BLaER1 treated with 17β-estradiol and CSF1 and Interleukin-3, amounts not matched to agents 10 nM and 100 nM (cell line): ENCODE measurements around the gene BRSK2.
A peak's percentile ranks its signal among the peaks of the same experiment; 100 is the strongest.
"Not testable (repeated sequence)": the region's sequence is repeated elsewhere in the genome, so short reads cannot be mapped to it uniquely, and the experiment has no call there.

Experiments
- H3K27ac ChIP-seq, 11 experiments: shearing (Covaris generic); formaldehyde crosslinking; 2 replicates each; pipeline ENCODE4 v1.8.1; 2022
- H3K27me3 ChIP-seq, 11 experiments: shearing (Covaris generic); formaldehyde crosslinking; 2 replicates each; pipeline ENCODE4 v1.8.1; 2022
- H3K36me3 ChIP-seq, 11 experiments: shearing (Covaris generic); formaldehyde crosslinking; 2 replicates each; pipeline ENCODE4 v1.8.1; 2022
- H3K4me1 ChIP-seq, 10 experiments: shearing (Covaris generic); formaldehyde crosslinking; 2 replicates each; pipeline ENCODE4 v1.8.1; 2022
- H3K4me2 ChIP-seq, 11 experiments: shearing (Covaris generic); formaldehyde crosslinking; 2 replicates each; pipeline ENCODE4 v1.8.1; 2022
- H3K4me3 ChIP-seq, 10 experiments: shearing (Covaris generic); formaldehyde crosslinking; 2 replicates each; pipeline ENCODE4 v1.8.1; 2022
- H3K9ac ChIP-seq, 11 experiments: shearing (Covaris generic); formaldehyde crosslinking; 2 replicates each; pipeline ENCODE4 v1.8.1; 2022
- H3K9me3 ChIP-seq, 11 experiments: shearing (Covaris generic); formaldehyde crosslinking; replicated peaks in 1 of 11; 2 replicates each; pipeline ENCODE4 v1.8.1; 2022
- H4K20me1 ChIP-seq, 11 experiments: shearing (Covaris generic); formaldehyde crosslinking; 2 replicates each; pipeline ENCODE4 v1.8.1; 2022
- Cebpa-rat ChIP-seq, 11 experiments: shearing (Covaris generic); IDR thresholded peaks; 2 replicates each; pipeline ENCODE4 v1.8.1; 2022

The BRSK2 gene

DNA sequence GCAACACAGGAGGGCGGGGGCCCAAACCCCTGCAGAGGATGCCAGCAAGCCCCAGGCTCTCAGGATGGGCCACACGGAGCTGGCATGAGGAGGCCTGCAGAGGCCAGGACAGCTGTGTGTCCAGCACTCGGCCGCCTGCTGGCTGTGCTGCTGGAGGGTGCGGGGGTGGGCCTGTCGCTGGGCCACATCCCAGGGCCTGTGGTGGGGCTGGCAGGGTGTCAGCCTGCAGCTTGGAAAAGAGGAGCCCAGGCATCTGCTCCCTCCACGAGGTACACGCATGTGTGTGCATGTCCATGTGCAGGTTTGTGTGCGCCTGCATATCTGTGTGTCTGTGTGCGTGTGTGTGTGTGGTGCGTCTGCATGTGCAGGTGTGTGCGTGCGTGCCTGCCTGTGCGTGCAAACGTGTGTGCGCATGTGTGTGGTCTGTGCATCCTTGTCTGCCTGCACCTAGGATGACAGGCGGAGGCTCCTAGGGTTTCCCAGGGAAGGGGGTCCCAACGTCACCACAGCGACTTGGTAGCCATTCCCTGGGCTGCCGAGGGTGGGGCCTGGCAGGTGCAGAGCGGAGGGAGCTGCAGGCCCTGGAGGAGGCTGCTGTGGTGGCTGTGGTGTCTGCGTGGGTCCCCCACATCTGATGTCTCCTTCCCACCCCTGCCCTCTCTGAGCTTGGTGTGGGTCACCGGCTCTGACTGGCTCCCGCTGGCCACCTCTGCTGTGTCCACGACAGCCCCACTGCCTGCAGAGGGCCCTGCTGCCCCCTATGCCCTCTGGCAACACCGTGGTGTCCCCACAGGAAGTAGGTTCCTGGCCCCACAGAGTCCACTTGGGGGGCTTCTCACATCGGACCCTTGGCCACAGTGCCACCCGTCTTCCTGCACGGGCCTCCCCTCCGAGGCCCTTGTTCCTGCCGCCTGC, 17.1 kb downstream of the BRSK2 start:
- Histone ChIP-seq H3K4me2 (no peak overlapping the region), H3K4me1 (peaks cover 12 to 51% (median 47%) of the 10 kb centered on the region in 10 experiments; a peak in 19 of 20 replicates), H4K20me1 (peaks cover 0 to 82% (median 31%) of the 10 kb centered on the region in 11 experiments; a peak in 19 of 22 replicates), H3K27me3 (peaks cover 0 to 39% (median 18%) of the 10 kb centered on the region in 11 experiments; a peak in 13 of 22 replicates), H3K9ac (no peak overlapping the region), H3K4me3 (no peak overlapping the region), H3K36me3 (no peaks in the 10 kb centered on the region), H3K27ac (no peak overlapping the region), H3K9me3 (no peaks in the 10 kb centered on the region)
- TF ChIP-seq Cebpa-rat (IDR thresholded peaks at IDR 0.05), result no peak

- no peak for TF ChIP-seq Cebpa-rat (IDR thresholded peaks at IDR 0.05)
- peaks cover 0 to 31% (median 9%) of the 10 kb centered on the region in 11 experiments; a peak in 10 of 22 replicates for H3K27me3 ChIP-seq
- H3K36me3 ChIP-seq, result no peaks in the 10 kb centered on the region
- no peaks in the 10 kb centered on the region for H3K9me3 ChIP-seq
- no peak overlapping the region for H3K4me3 ChIP-seq
- peaks cover 8 to 42% (median 39%) of the 10 kb centered on the region in 10 experiments; a peak in 19 of 20 replicates for H3K4me1 ChIP-seq
- peaks cover 0 to 74% (median 23%) of the 10 kb centered on the region in 11 experiments; a peak in 18 of 22 replicates for H4K20me1 ChIP-seq
- H3K27ac ChIP-seq, result no peak overlapping the region
- H3K4me2 ChIP-seq, result no peak overlapping the region
- H3K9ac ChIP-seq, result no peak overlapping the region
Observed at GRCh38 chr11:1407668-1408067, 17.9 kb downstream of the BRSK2 start.

- Histone ChIP-seq H4K20me1 (peaks cover 0 to 67% (median 16%) of the 10 kb centered on the region in 11 experiments; a peak in 16 of 22 replicates), H3K9ac (no peak overlapping the region), H3K36me3 (no peaks in the 10 kb centered on the region), H3K9me3 (0 out of 22 replicates have a peak, but pooled peaks cover 0 to under 1% (median 0%) of the 10 kb centered on the region in 11 experiments), H3K4me2 (no peak overlapping the region), H3K27ac (no peak overlapping the region), H3K4me3 (no peak overlapping the region), H3K4me1 (peaks cover 2 to 37% (median 33%) of the 10 kb centered on the region in 10 experiments; a peak in 19 of 20 replicates), H3K27me3 (peaks cover 0 to 24% (median 8%) of the 10 kb centered on the region in 11 experiments; a peak in 9 of 22 replicates)
- no peak for TF ChIP-seq Cebpa-rat (IDR thresholded peaks at IDR 0.05)
Observed at GRCh38 chr11:1408346-1408745, 18.6 kb downstream of the BRSK2 start.

DNA sequence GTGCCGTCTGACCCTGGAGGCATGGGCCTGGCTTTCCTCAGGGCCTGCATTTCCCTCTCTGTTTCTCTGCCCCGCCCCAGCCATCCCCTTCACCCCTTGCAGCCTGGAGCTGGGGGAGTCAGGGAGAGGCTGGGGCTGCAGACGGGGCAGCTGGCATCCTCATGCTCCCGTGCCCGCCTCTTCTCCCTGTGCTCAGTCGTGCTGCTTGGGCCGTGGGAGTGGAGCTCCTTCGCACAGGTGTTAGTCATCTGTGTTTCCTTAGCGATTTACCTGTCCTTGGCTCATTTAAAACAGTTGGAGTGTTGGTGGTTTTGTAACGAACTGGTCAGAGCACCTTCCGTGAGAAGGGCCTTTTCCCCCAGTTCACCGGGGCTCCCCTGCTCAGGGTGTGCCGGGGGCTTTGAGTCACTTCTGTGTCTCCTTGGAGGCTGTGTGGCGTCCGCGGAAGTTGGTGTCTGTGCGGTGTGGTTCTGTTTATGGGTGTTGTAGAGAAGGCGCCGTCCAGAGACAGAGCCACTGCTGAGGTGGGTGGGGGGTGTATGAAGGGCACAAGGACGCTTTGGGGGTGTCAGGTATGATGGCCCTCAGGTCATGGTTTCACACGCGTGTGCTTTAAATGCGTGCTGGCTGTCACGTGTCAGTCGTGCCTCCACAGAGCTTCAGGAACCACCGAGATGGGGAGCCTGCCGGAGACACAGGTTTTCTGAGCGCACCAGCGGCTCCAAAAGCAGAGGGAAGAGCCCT, 19.5 kb downstream of the BRSK2 start:
- Histone ChIP-seq H3K36me3 (no peaks in the 10 kb centered on the region), H3K9me3 (peaks cover 0 to 9% (median 3%) of the 10 kb centered on the region in 11 experiments; a peak in 10 of 22 replicates), H3K27ac (no peak overlapping the region), H3K4me3 (no peak overlapping the region), H3K9ac (no peak overlapping the region), H4K20me1 (peaks cover 0 to 57% (median 8%) of the 10 kb centered on the region in 11 experiments; a peak in 15 of 22 replicates), H3K4me2 (no peak overlapping the region), H3K27me3 (peaks cover 0 to 14% (median 3%) of the 10 kb centered on the region in 11 experiments; a peak in 9 of 22 replicates), H3K4me1 (peaks cover 6 to 32% (median 28%) of the 10 kb centered on the region in 10 experiments; a peak in 19 of 20 replicates)
- TF ChIP-seq Cebpa-rat (IDR thresholded peaks at IDR 0.05), result no peak

DNA sequence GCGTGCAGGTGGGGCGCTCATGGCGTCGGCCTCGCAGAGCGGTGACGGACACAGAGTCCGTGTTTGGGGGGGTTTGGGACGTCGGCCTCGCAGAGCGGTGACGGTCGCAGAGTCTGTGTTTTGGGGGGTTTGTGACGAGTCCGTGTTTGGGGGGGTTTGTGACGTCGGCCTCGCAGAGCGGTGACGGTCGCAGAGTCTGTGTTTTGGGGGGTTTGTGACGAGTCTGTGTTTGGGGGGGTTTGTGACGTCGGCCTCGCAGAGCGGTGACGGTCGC, 20.1 kb downstream of the BRSK2 start:
- peaks cover 6 to 27% (median 23%) of the 10 kb centered on the region in 10 experiments; a peak in 19 of 20 replicates for H3K4me1 ChIP-seq
- not testable (repeated sequence) for H3K36me3 ChIP-seq, H3K9ac ChIP-seq, H3K4me2 ChIP-seq, H3K27ac ChIP-seq, H3K4me3 ChIP-seq, H3K27me3 ChIP-seq
- peaks cover 4 to 14% (median 8%) of the 10 kb centered on the region in 11 experiments; a peak in 18 of 22 replicates for H3K9me3 ChIP-seq
- H4K20me1 ChIP-seq, result peaks cover 0 to 52% (median 3%) of the 10 kb centered on the region in 11 experiments; a peak in 8 of 22 replicates

DNA sequence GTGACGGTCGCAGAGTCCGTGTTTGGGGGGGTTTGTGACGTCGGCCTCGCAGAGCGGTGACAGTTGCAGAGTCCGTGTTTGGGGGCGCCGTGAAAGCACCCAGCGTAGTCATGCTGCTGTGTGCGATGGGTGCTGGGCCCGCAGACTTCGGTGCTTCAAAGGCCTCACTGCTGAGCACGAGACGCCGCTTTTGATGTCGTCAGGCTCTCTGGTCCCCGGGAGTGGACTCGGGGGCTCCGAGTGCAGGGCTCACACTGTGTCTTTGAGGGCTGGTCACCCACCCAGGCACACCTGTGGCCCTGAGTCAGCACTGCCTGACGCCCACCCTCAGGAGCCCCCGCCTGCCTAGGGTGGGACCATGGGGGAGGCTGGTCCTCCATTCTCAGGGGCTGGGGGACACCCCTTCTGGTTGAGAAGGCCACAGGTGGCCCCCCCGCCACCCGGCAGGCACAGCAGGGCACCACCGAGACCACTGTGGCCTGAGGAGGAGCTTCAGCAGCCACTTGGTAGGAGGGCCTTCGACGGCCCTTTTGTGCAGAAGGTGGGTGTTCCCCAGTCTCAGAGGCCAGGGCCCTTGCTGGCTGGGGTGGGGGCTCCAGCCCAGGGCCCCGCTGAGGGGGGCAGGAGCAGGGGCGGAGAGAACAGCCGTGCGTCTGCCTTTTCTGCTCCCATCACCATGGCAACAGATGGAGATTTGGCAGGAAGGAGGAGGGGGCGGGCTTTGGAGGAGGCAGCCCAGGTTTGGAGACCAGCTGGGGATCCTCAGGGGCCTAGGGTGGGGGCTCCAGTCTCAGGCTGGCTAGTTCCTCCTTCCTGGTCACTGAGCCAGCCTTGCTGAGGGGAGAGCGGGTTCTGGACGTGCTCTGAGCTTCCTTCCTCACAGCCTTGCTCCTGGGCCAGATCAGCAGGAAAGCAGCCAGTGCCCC, 20.9 kb downstream of the BRSK2 start:
- no peak overlapping the region for H3K27ac ChIP-seq
- no peak overlapping the region for H3K9ac ChIP-seq
- H3K36me3 ChIP-seq, result no peaks in the 10 kb centered on the region
- peaks cover 6 to 20% (median 18%) of the 10 kb centered on the region in 10 experiments; a peak in 18 of 20 replicates for H3K4me1 ChIP-seq
- peaks cover 0 to 44% (median 0%) of the 10 kb centered on the region in 11 experiments; a peak in 4 of 22 replicates for H4K20me1 ChIP-seq
- H3K4me3 ChIP-seq, result no peak overlapping the region
- H3K27me3 ChIP-seq, result peaks cover 0 to 4% (median 0%) of the 10 kb centered on the region in 11 experiments; a peak in 1 of 22 replicates
- H3K4me2 ChIP-seq, result peak overlapping the region in 8 of 11 experiments; percentile 33 to 55 (median 49); a peak in 18 of 22 replicates
- peaks cover 13 to 22% (median 16%) of the 10 kb centered on the region in 11 experiments for H3K9me3 ChIP-seq
- no peak for TF ChIP-seq Cebpa-rat (IDR thresholded peaks at IDR 0.05)

GRCh38 chr11:1411301-1411700, 21.6 kb downstream of the BRSK2 start:
- H3K4me2 ChIP-seq, result peak overlapping the region in 8 of 11 experiments; percentile 33 to 55 (median 49); a peak in 18 of 22 replicates
- H3K9me3 ChIP-seq, result peaks cover 20 to 29% (median 23%) of the 10 kb centered on the region in 11 experiments
- no peak overlapping the region for H3K27ac ChIP-seq
- H3K4me1 ChIP-seq, result peaks cover 6 to 20% (median 18%) of the 10 kb centered on the region in 10 experiments; a peak in 18 of 20 replicates
- no peak overlapping the region for H3K4me3 ChIP-seq
- no peak overlapping the region for H3K9ac ChIP-seq
- no peaks in the 10 kb centered on the region for H3K36me3 ChIP-seq
- no peaks in the 10 kb centered on the region for H3K27me3 ChIP-seq
- peaks cover 0 to 37% (median 0%) of the 10 kb centered on the region in 11 experiments; a peak in 4 of 22 replicates for H4K20me1 ChIP-seq
- no peak for TF ChIP-seq Cebpa-rat (IDR thresholded peaks at IDR 0.05)

- H3K27me3 ChIP-seq, H3K4me3 ChIP-seq, H3K9ac ChIP-seq, H3K27ac ChIP-seq, H3K36me3 ChIP-seq: not testable (repeated sequence)
- peaks cover 6 to 20% (median 18%) of the 10 kb centered on the region in 10 experiments; a peak in 18 of 20 replicates for H3K4me1 ChIP-seq
- H4K20me1 ChIP-seq, result peaks cover 0 to 33% (median 0%) of the 10 kb centered on the region in 11 experiments; a peak in 4 of 22 replicates
- peak overlapping the region in 8 of 11 experiments; percentile 33 to 55 (median 49); a peak in 8 of 22 replicates for H3K4me2 ChIP-seq
- peaks cover 24 to 33% (median 27%) of the 10 kb centered on the region in 11 experiments for H3K9me3 ChIP-seq
Observed at GRCh38 chr11:1411739-1412138, 22.0 kb downstream of the BRSK2 start.
